ENCODE results near the gene RABEPK. TPM values are rescaled to one million over a fixed set of nuclear protein-coding genes. Genes with fewer than 3 reads are reported as not detected.
"Not testable (repeated sequence)": the region's sequence is repeated elsewhere in the genome, so short reads cannot be mapped to it uniquely, and the experiment has no call there.

Gene RABEPK
- total RNA-seq, 4 donors from 2014 or later: 11.0 to 17.3 (median 15.4) TPM

DNA sequence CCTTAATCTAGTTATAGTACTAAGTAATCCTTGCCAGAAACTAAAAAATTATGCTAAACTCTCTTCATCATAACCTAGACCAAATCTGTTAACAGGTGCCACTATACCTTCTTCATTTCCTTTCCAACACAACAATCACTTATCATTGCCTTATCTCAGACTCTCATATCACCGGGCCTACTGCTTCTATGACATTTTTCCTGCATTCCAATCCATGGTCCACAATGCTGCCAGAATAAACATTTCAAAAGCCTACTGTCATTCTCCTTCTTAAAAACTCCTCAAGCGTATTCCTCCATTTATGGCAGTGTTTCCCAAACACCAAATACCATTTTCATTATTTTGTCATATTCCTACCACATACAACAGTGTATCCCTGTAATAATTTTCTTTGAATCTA is 17.3 kb upstream of the RABEPK start:
- Histone ChIP-seq H3K4me3 (replicated peaks in 1 of 3) (no peak overlapping the region), H3K27me3 (no peaks in the 10 kb centered on the region), H3K36me3 (no peaks in the 10 kb centered on the region), H3K4me1 (peaks cover 39 to 41% of the 10 kb centered on the region in 2 donors), H3K9me3 (no peaks in the 10 kb centered on the region), H3K27ac (peak overlapping the region in 2 of 3 donors; percentile 0 to 36)
- WGBS, 2 donors: 31 to 34% methylated on average over 2 of the region's 2 CpGs
- no peak for DNase-seq
- intact Hi-C loops (cut with DNase I): no loop called here
- TF ChIP-seq CTCF (IDR thresholded peaks at IDR 0.05) (no peak), POLR2A (IDR thresholded peaks at IDR 0.05) (no peak)

GRCh38 chr9:125183561-125183960 is 16.8 kb upstream of the RABEPK start:
- DNase-seq: no peak
- Histone ChIP-seq H3K4me1 (peaks cover 44 to 46% of the 10 kb centered on the region in 2 donors), H3K4me3 (replicated peaks in 1 of 3) (no peak overlapping the region), H3K27ac (peak overlapping the region in 2 of 3 donors; percentile 0 to 36), H3K27me3 (no peaks in the 10 kb centered on the region), H3K9me3 (no peaks in the 10 kb centered on the region), H3K36me3 (no peaks in the 10 kb centered on the region)
- TF ChIP-seq CTCF (IDR thresholded peaks at IDR 0.05) (no peak), POLR2A (IDR thresholded peaks at IDR 0.05) (no peak)
- WGBS, 2 donors: 89 to 91% methylated on average over 2 of the region's 2 CpGs
- intact Hi-C loops (cut with DNase I): no loop called here

DNA sequence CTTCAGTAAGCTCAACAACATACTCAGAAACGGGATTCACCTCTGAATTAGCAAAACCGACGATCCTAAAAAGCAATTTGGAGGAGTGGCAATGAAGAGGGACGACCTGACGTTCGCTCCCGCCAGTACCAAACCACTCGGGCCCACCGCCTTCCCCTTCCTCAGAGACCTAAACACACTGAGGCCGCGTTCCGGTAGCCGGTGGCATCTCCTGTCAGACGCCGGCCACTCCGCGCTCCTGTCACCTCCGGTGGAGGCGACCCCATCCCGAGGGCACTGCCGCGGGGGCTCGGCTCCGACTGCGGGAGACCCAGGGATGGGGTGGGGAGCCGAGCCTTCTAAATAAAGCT is 11.4 kb upstream of the RABEPK start:
- 0% methylated on average over 9 to 13 of the region's 26 CpGs for WGBS, 2 donors
- Histone ChIP-seq H3K4me1 (peaks cover 37 to 43% of the 10 kb centered on the region in 2 donors), H3K4me3 (replicated peaks in 1 of 3) (peak overlapping the region; percentile 51 to 99 (median 94)), H3K27me3 (no peaks in the 10 kb centered on the region), H3K9me3 (no peaks in the 10 kb centered on the region), H3K27ac (peak overlapping the region; percentile 82 to 98 (median 91)), H3K36me3 (no peaks in the 10 kb centered on the region)
- TF ChIP-seq POLR2A (IDR thresholded peaks at IDR 0.05) (no peak), CTCF (IDR thresholded peaks at IDR 0.05) (no peak)
- intact Hi-C loops (cut with DNase I): no loop called here
- peak; percentile 29 to 36 for DNase-seq

GRCh38 chr9:125189361-125190289 is 10.7 kb upstream of the RABEPK start, which contains the start of gene PPP6C:
Gene PPP6C (minus strand): TSS chr9:125189803. CDS start chr9:125189718, 85 bp downstream.
- peak in 5 of 6 experiments; percentile 40 to 77 (median 61) for TF ChIP-seq CTCF (IDR thresholded peaks at IDR 0.05)
- TF ChIP-seq POLR2A (IDR thresholded peaks at IDR 0.05): peak; percentile 70 to 85
- 0% methylated on average over 14 to 25 of the region's 82 CpGs for WGBS, 2 donors
- no peaks in the 10 kb centered on the region for H3K27me3 ChIP-seq
- peak within 1 kb of the TSS; percentile 51 to 99 (median 94) for H3K4me3 ChIP-seq (replicated peaks in 1 of 3)
- peaks cover 35 to 43% of the 10 kb centered on the region in 2 donors for H3K4me1 ChIP-seq
- DNase-seq: peak; percentile 97
- intact Hi-C loops (cut with DNase I): no loop called here
- no peaks in the 10 kb centered on the region for H3K36me3 ChIP-seq
- H3K9me3 ChIP-seq: no peaks in the 10 kb centered on the region
- H3K27ac ChIP-seq: peak within 1 kb of the TSS; percentile 82 to 98 (median 91)

DNA sequence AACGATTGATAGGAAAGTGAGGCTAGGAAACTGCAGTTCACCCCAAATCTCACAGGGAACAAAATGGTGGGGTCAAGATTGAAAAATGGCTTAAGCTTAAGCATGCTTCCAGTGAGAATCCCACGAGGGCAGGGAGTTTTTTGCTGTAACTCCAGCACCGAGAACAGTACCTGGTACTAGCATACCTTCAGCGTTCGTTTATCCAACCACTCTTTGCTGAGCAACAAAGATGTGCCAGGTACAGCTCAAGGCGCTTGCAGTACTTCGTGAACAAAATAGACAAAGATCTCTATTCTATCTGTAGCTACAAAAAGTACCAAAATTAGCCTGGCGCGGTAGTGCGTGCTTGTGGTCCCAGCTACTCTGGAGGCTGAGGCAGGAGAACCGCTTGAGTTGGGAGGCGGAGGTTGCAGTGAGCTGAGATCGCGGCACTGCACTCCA is 10.0 kb upstream of the RABEPK start:
- Histone ChIP-seq H3K9me3 (no peaks in the 10 kb centered on the region), H3K4me3 (replicated peaks in 1 of 3) (peak overlapping the region; percentile 15 to 99 (median 17)), H3K27ac (peak overlapping the region; percentile 40 to 98 (median 91)), H3K27me3 (no peaks in the 10 kb centered on the region), H3K36me3 (no peaks in the 10 kb centered on the region), H3K4me1 (peaks cover 35 to 42% of the 10 kb centered on the region in 2 donors)
- WGBS, 2 donors: 48 to 55% methylated on average over 14 of the region's 14 CpGs
- intact Hi-C loops (cut with DNase I): no loop called here
- DNase-seq: peak in 1 of 2 donors; percentile 10
- TF ChIP-seq CTCF (IDR thresholded peaks at IDR 0.05) (no peak), POLR2A (IDR thresholded peaks at IDR 0.05) (no peak)

- H3K36me3 ChIP-seq; H3K4me3 ChIP-seq (replicated peaks in 1 of 3); H3K9me3 ChIP-seq; H3K27me3 ChIP-seq; intact Hi-C loops (cut with DNase I): not testable (repeated sequence)
- H3K4me1 ChIP-seq: peaks cover 7 to 11% of the 10 kb centered on the region in 2 donors
- H3K27ac ChIP-seq: peak overlapping the region in 1 of 3 donors; percentile 59
- WGBS, 2 donors: 41 to 66% methylated on average over 5 of the region's 5 CpGs
- peak; percentile 65 to 77 for DNase-seq
These were observed 5.9 kb upstream of the RABEPK start for GRCh38 chr9:125194466-125194865.

DNA sequence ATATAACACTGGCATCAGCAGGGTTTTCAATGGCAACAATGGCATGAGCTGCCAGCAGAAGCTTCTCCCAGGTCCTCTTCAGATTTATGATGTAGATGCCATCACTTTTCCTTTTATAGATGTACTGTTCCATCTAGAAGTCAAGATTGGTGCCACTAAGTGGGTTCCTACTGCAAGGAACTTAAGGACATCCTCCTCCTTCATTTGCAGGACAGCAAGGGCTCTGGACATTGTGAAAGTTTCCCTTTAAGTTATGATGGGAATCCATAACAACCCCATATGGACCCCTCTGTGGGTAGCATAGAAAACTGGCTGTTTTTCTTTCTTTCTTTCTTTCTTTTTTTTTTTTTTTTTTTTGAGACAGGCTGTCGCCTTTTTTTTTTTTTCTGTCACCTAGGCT is 4.8 kb upstream of the RABEPK start:
- H3K9me3 ChIP-seq; H3K36me3 ChIP-seq; DNase-seq; intact Hi-C loops (cut with DNase I); H3K27ac ChIP-seq; H3K4me3 ChIP-seq (replicated peaks in 1 of 3); H3K4me1 ChIP-seq; H3K27me3 ChIP-seq: not testable (repeated sequence)
- 82 to 92% methylated on average over 1 of the region's 1 CpG for WGBS, 2 donors
